GM19240 (cell line): ENCODE results near the gene TNFRSF6B.

ENCODE experiments used
- DNase-seq: peaks from one replicate; pipeline ENCODE4 v3.0.0; 2011; ENCODE audit warnings: low spot score; ENCODE audit not compliant: insufficient read length

TNFRSF6B gene

GRCh38 chr20:63695424-63696305 lies 787 bp upstream of the TNFRSF6B start:
- peak; percentile 3 for DNase-seq

GRCh38 chr20:63696306-63696627 lies 185 bp upstream of the TNFRSF6B start:
- peak; percentile 4 for DNase-seq

- peak; percentile 7 for DNase-seq
Measured at GRCh38 chr20:63697357-63697867, 960 bp downstream of the TNFRSF6B start.

GRCh38 chr20:63697868-63698545 lies 1.6 kb downstream of the TNFRSF6B start:
- peak; percentile 0 for DNase-seq

- DNase-seq: peak; percentile 17
Measured at GRCh38 chr20:63698739-63699465, 2.5 kb downstream of the TNFRSF6B start.

- DNase-seq: peak; percentile 2
Measured at GRCh38 chr20:63699466-63700198, 3.2 kb downstream of the TNFRSF6B start.

- DNase-seq: peak; percentile 1
Measured at GRCh38 chr20:63700199-63701050, 4.0 kb downstream of the TNFRSF6B start.

- DNase-seq: no peak
Measured at GRCh38 chr20:63701051-63701328, 4.5 kb downstream of the TNFRSF6B start.

- DNase-seq: peak; percentile 1
Measured at GRCh38 chr20:63701329-63702035, 5.0 kb downstream of the TNFRSF6B start.

GRCh38 chr20:63702036-63702665 lies 5.7 kb downstream of the TNFRSF6B start:
- no peak for DNase-seq

- DNase-seq: no peak
Measured at GRCh38 chr20:63702751-63703470, 6.5 kb downstream of the TNFRSF6B start.

- DNase-seq: no peak
Measured at GRCh38 chr20:63703471-63703975, 7.1 kb downstream of the TNFRSF6B start.

- no peak for DNase-seq
Measured at GRCh38 chr20:63703976-63704748, 7.7 kb downstream of the TNFRSF6B start.

- no peak for DNase-seq
Measured at GRCh38 chr20:63704749-63705117, 8.3 kb downstream of the TNFRSF6B start.

GRCh38 chr20:63705232-63706026 lies 9.0 kb downstream of the TNFRSF6B start:
- no peak for DNase-seq

- DNase-seq: no peak
Measured at GRCh38 chr20:63706027-63706695, 9.7 kb downstream of the TNFRSF6B start.
